ENCODE measurements around the gene CWC25.

Gene CWC25

GRCh38 chr17:38752308-38753070 is 72.6 kb downstream of the CWC25 start, which contains the start of gene PSMB3:
Gene PSMB3 (plus strand): TSS chr17:38752741. CDS start chr17:38752827, 86 bp downstream.
- Histone ChIP-seq H4K91ac (ENCODE audit: low read depth, low read length, poor library complexity) (no peak within 1 kb of the TSS), H3K4me2 (ENCODE audit: insufficient read depth, low read length, poor library complexity, severe bottlenecking) (peak within 1 kb of the TSS; percentile 69), H2BK5ac (ENCODE audit: low read length) (peak within 1 kb of the TSS; percentile 62), H4K8ac (ENCODE audit: low read depth, low read length) (no peak within 1 kb of the TSS), H3K9ac (ENCODE audit: low read depth, low read length, poor library complexity) (peak within 1 kb of the TSS; percentile 96), H3K4me1 (ENCODE audit: control insufficient read depth in 2 of 2, insufficient read depth in 1 of 2, low read depth in 1 of 2, low read length in 2 of 2) (peaks cover 0 to 8% of the 10 kb centered on the region in 2 donors), H3K4me3 (ENCODE audit: low read length in 2 of 2) (peak within 1 kb of the TSS; percentile 71 to 93), H3K14ac (ENCODE audit: low read length) (no peak within 1 kb of the TSS), H2BK120ac (ENCODE audit: low read depth, low read length) (peak within 1 kb of the TSS; percentile 4), H3K9me3 (replicated peaks in 1 of 2; ENCODE audit: control insufficient read depth in 2 of 2, insufficient read depth in 1 of 2, low read depth in 1 of 2, low read length in 2 of 2) (no peaks in the 10 kb centered on the region), H2BK12ac (ENCODE audit: low read length) (no peak within 1 kb of the TSS), H3K36me3 (replicated peaks in 1 of 2; ENCODE audit: control insufficient read depth in 2 of 2, insufficient read depth in 2 of 2, low read length in 2 of 2) (peaks cover 9 to 34% of the 10 kb centered on the region in 2 donors), H3K23ac (ENCODE audit: low read depth, low read length, poor library complexity) (peak within 1 kb of the TSS; percentile 76), H2BK15ac (ENCODE audit: low read length) (no peak within 1 kb of the TSS), H3K79me1 (ENCODE audit: low read depth, low read length) (peaks cover 11% of the 10 kb centered on the region), H2AK5ac (ENCODE audit: low read depth, low read length) (peak within 1 kb of the TSS; percentile 20), H3K18ac (ENCODE audit: low read length) (peak within 1 kb of the TSS; percentile 87), H2AFZ (ENCODE audit: low read length) (peak within 1 kb of the TSS; percentile 87), H3K27ac (replicated peaks; ENCODE audit: low read length) (peak within 1 kb of the TSS; percentile 47), H3K27me3 (ENCODE audit: control insufficient read depth in 3 of 3, insufficient read depth in 3 of 3, low read depth in 1 of 3, low read length in 3 of 3) (no peaks in the 10 kb centered on the region), H3K4ac (ENCODE audit: low read length) (no peak within 1 kb of the TSS)
- no CpG with 5 or more reads among the region's 44 CpGs for WGBS, 2 donors (ENCODE audit: extremely low coverage in 2 of 2, insufficient read length in 2 of 2, insufficient replicate concordance in 1 of 2)
- peak; percentile 97 for DNase-seq (ENCODE audit: low spot score)

GRCh38 chr17:38751808-38752307 is 73.3 kb downstream of the CWC25 start:
- Histone ChIP-seq H2AFZ (ENCODE audit: low read length) (peak overlapping the region; percentile 87), H3K27me3 (ENCODE audit: control insufficient read depth in 3 of 3, insufficient read depth in 3 of 3, low read depth in 1 of 3, low read length in 3 of 3) (no peaks in the 10 kb centered on the region), H2BK120ac (ENCODE audit: low read depth, low read length) (no peak overlapping the region), H3K14ac (ENCODE audit: low read length) (no peak overlapping the region), H3K79me1 (ENCODE audit: low read depth, low read length) (peaks cover 15% of the 10 kb centered on the region), H3K36me3 (replicated peaks in 1 of 2; ENCODE audit: control insufficient read depth in 2 of 2, insufficient read depth in 2 of 2, low read length in 2 of 2) (peaks cover 9 to 29% of the 10 kb centered on the region in 2 donors), H3K9me3 (replicated peaks in 1 of 2; ENCODE audit: control insufficient read depth in 2 of 2, insufficient read depth in 1 of 2, low read depth in 1 of 2, low read length in 2 of 2) (no peaks in the 10 kb centered on the region), H2BK12ac (ENCODE audit: low read length) (no peak overlapping the region), H2BK15ac (ENCODE audit: low read length) (no peak overlapping the region), H3K27ac (replicated peaks; ENCODE audit: low read length) (peak overlapping the region; percentile 14), H2AK5ac (ENCODE audit: low read depth, low read length) (no peak overlapping the region), H3K9ac (ENCODE audit: low read depth, low read length, poor library complexity) (peak overlapping the region; percentile 71), H3K4me2 (ENCODE audit: insufficient read depth, low read length, poor library complexity, severe bottlenecking) (peak overlapping the region; percentile 69), H4K8ac (ENCODE audit: low read depth, low read length) (no peak overlapping the region), H3K4ac (ENCODE audit: low read length) (no peak overlapping the region), H3K4me3 (ENCODE audit: low read length in 2 of 2) (peak overlapping the region; percentile 71 to 93), H4K91ac (ENCODE audit: low read depth, low read length, poor library complexity) (no peak overlapping the region), H3K18ac (ENCODE audit: low read length) (no peak overlapping the region), H3K23ac (ENCODE audit: low read depth, low read length, poor library complexity) (no peak overlapping the region), H3K4me1 (ENCODE audit: control insufficient read depth in 2 of 2, insufficient read depth in 1 of 2, low read depth in 1 of 2, low read length in 2 of 2) (peaks cover under 1 to 9% of the 10 kb centered on the region in 2 donors), H2BK5ac (ENCODE audit: low read length) (no peak overlapping the region)
- WGBS, 2 donors (ENCODE audit: extremely low coverage in 2 of 2, insufficient read length in 2 of 2, insufficient replicate concordance in 1 of 2) = no CpG with 5 or more reads among the region's 44 CpGs
- peak; percentile 92 for DNase-seq (ENCODE audit: low spot score)

- Histone ChIP-seq H2BK15ac (ENCODE audit: low read length) (no peak overlapping the region), H3K4me2 (ENCODE audit: insufficient read depth, low read length, poor library complexity, severe bottlenecking) (peak overlapping the region; percentile 90), H4K8ac (ENCODE audit: low read depth, low read length) (no peak overlapping the region), H3K27ac (replicated peaks; ENCODE audit: low read length) (no peak overlapping the region), H3K9ac (ENCODE audit: low read depth, low read length, poor library complexity) (no peak overlapping the region), H3K36me3 (replicated peaks in 1 of 2; ENCODE audit: control insufficient read depth in 2 of 2, insufficient read depth in 2 of 2, low read length in 2 of 2) (peaks cover 9 to 24% of the 10 kb centered on the region in 2 donors), H3K79me1 (ENCODE audit: low read depth, low read length) (peaks cover 20% of the 10 kb centered on the region), H4K91ac (ENCODE audit: low read depth, low read length, poor library complexity) (no peak overlapping the region), H3K27me3 (ENCODE audit: control insufficient read depth in 3 of 3, insufficient read depth in 3 of 3, low read depth in 1 of 3, low read length in 3 of 3) (no peaks in the 10 kb centered on the region), H3K4me1 (ENCODE audit: control insufficient read depth in 2 of 2, insufficient read depth in 1 of 2, low read depth in 1 of 2, low read length in 2 of 2) (peaks cover 7 to 15% of the 10 kb centered on the region in 2 donors), H2BK5ac (ENCODE audit: low read length) (no peak overlapping the region), H3K9me3 (replicated peaks in 1 of 2; ENCODE audit: control insufficient read depth in 2 of 2, insufficient read depth in 1 of 2, low read depth in 1 of 2, low read length in 2 of 2) (no peaks in the 10 kb centered on the region), H2AFZ (ENCODE audit: low read length) (peak overlapping the region; percentile 84), H3K4me3 (ENCODE audit: low read length in 2 of 2) (peak overlapping the region; percentile 71 to 84), H3K14ac (ENCODE audit: low read length) (no peak overlapping the region), H3K23ac (ENCODE audit: low read depth, low read length, poor library complexity) (no peak overlapping the region), H2AK5ac (ENCODE audit: low read depth, low read length) (no peak overlapping the region), H2BK12ac (ENCODE audit: low read length) (no peak overlapping the region), H2BK120ac (ENCODE audit: low read depth, low read length) (no peak overlapping the region), H3K4ac (ENCODE audit: low read length) (no peak overlapping the region), H3K18ac (ENCODE audit: low read length) (no peak overlapping the region)
- WGBS, 2 donors (ENCODE audit: extremely low coverage in 2 of 2, insufficient read length in 2 of 2, insufficient replicate concordance in 1 of 2) = no CpG with 5 or more reads among the region's 10 CpGs
- peak; percentile 53 for DNase-seq (ENCODE audit: low spot score)
These were observed 73.8 kb downstream of the CWC25 start for GRCh38 chr17:38751144-38751807.

Data from neuronal stem cell (in vitro differentiated cells).